Lower lobe of right lung (tissue), 2 donors: Measurements from ENCODE around the gene PLA2G4D. TPM values are rescaled to one million over a fixed set of nuclear protein-coding genes. Genes with fewer than 3 reads are reported as not detected.

Source experiments
- ATAC-seq, 2 donors: fragments of 200-7000 bp; cut with Tn5 transposase; one replicate each; pipeline ENCODE4 v1.9.1; 2020 to 2022; ENCODE audit warnings: mild to moderate bottlenecking in 2 of 2, moderate library complexity in 2 of 2
- DNase-seq: peaks from one replicate; pipeline ENCODE4 v3.0.0-alpha.2; 2020
- H3K27ac ChIP-seq: fragments of 200-600 bp; one replicate; pipeline ENCODE4 v1.8.0; 2022
- H3K27me3 ChIP-seq: fragments of 200-600 bp; one replicate; pipeline ENCODE4 v1.8.0; 2022; ENCODE audit warnings: low read depth
- H3K36me3 ChIP-seq: fragments of 200-600 bp; one replicate; pipeline ENCODE4 v1.8.0; 2022; ENCODE audit warnings: mild to moderate bottlenecking
- H3K4me1 ChIP-seq: fragments of 200-600 bp; one replicate; pipeline ENCODE4 v1.8.0; 2022
- H3K4me3 ChIP-seq: fragments of 200-600 bp; one replicate; pipeline ENCODE4 v1.8.0; 2022; ENCODE audit warnings: mild to moderate bottlenecking
- H3K9me3 ChIP-seq: fragments of 200-600 bp; one replicate; pipeline ENCODE4 v1.8.0; 2022
- CTCF ChIP-seq: fragments of 200-600 bp; IDR thresholded peaks from one replicate; pipeline ENCODE4 v1.8.0; 2022; ENCODE audit warnings: antibody characterized with exemption, mild to moderate bottlenecking
- intact Hi-C: fragments of 100-400 bp; cut with DNase I; formaldehyde crosslinking; loops from one replicate; pipeline ENCODE4 v1.11.0; 2022
- total RNA-seq: library from RNA; stranded (reverse); fragmentation: NEBNext Ultra II Directional; extraction: Animal tissue kit (Norgen Biotek cat#: 25700); gene quantifications from one replicate; pipeline ENCODE4 v1.2.1, GENCODE V29; 2021
- donor health status: DM: no; HTN: yes; CAD: no; lungs with severe emphysema.

PLA2G4D gene
- total RNA-seq, 1 donor from 2014 or later = not detected

- peaks cover 7% of the 10 kb centered on the region for H3K27me3 ChIP-seq
Measured at GRCh38 chr15:42080919-42081830, 13.2 kb downstream of the PLA2G4D start.

GRCh38 chr15:42080186-42080918 is 14.0 kb downstream of the PLA2G4D start:
- ATAC-seq (no peak), DNase-seq (no peak)
- Histone ChIP-seq H3K9me3 (no peaks in the 10 kb centered on the region), H3K4me1 (peaks cover 14% of the 10 kb centered on the region), H3K36me3 (no peaks in the 10 kb centered on the region), H3K4me3 (no peak overlapping the region), H3K27me3 (peaks cover 7% of the 10 kb centered on the region), H3K27ac (no peak overlapping the region)
- no peak for TF ChIP-seq CTCF
- intact Hi-C loops = no loop called here

More at GRCh38 chr15:42080919-42081830, 13.2 kb downstream of the PLA2G4D start:
- Histone ChIP-seq H3K36me3 (no peaks in the 10 kb centered on the region), H3K9me3 (no peaks in the 10 kb centered on the region), H3K27ac (no peak overlapping the region), H3K4me3 (no peak overlapping the region), H3K4me1 (peaks cover 14% of the 10 kb centered on the region)
- ATAC-seq (no peak), DNase-seq (no peak)
- TF ChIP-seq CTCF = no peak
- intact Hi-C loops = no loop called here

- no peak for TF ChIP-seq CTCF
- Histone ChIP-seq H3K27me3 (peaks cover 7% of the 10 kb centered on the region), H3K27ac (no peak overlapping the region), H3K9me3 (no peaks in the 10 kb centered on the region), H3K4me1 (peaks cover 7% of the 10 kb centered on the region), H3K4me3 (no peak overlapping the region), H3K36me3 (no peaks in the 10 kb centered on the region)
- ATAC-seq = no peak
- intact Hi-C loops = no loop called here
- DNase-seq = no peak
Measured at GRCh38 chr15:42079401-42079908, 14.9 kb downstream of the PLA2G4D start.

GRCh38 chr15:42078903-42079302 is 15.5 kb downstream of the PLA2G4D start:
- no peak overlapping the region for H3K4me3 ChIP-seq
- no peaks in the 10 kb centered on the region for H3K36me3 ChIP-seq
- H3K4me1 ChIP-seq = peaks cover 1% of the 10 kb centered on the region
- ATAC-seq (no peak), DNase-seq (no peak)
- H3K9me3 ChIP-seq = no peaks in the 10 kb centered on the region
- intact Hi-C loops = no loop called here
- H3K27me3 ChIP-seq = peaks cover 5% of the 10 kb centered on the region
- TF ChIP-seq CTCF = no peak
- H3K27ac ChIP-seq = no peak overlapping the region

GRCh38 chr15:42077689-42078088 is 16.7 kb downstream of the PLA2G4D start:
- intact Hi-C loops = no loop called here
- TF ChIP-seq CTCF = no peak
- H3K27me3 ChIP-seq = no peaks in the 10 kb centered on the region
- DNase-seq = no peak
- no peaks in the 10 kb centered on the region for H3K4me1 ChIP-seq
- no peaks in the 10 kb centered on the region for H3K36me3 ChIP-seq
- no peak overlapping the region for H3K27ac ChIP-seq
- ATAC-seq = no peak
- no peaks in the 10 kb centered on the region for H3K9me3 ChIP-seq
- no peak overlapping the region for H3K4me3 ChIP-seq
